Ascending aorta (tissue), 2 donors: ENCODE measurements around the gene OR52H1. TPM values are rescaled to one million over a fixed set of nuclear protein-coding genes. Genes with fewer than 3 reads are reported as not detected.

Source experiments
- DNase-seq, 2 donors: peaks; one replicate each; pipeline ENCODE4 v3.0.0-alpha.2; 2019; ENCODE audit warnings: low spot score in 2 of 2
- H3K27ac ChIP-seq, 2 donors: fragments of 200-600 bp; sonication (generic); one replicate each; pipeline ENCODE4 v1.5.1; 2016 to 2017; ENCODE audit warnings: mild to moderate bottlenecking in 1 of 2
- H3K27me3 ChIP-seq: fragments of 200-600 bp; sonication (generic); one replicate; pipeline ENCODE4 v1.5.1; 2017
- H3K36me3 ChIP-seq, 2 donors: fragments of 200-600 bp; sonication (generic); one replicate each; pipeline ENCODE4 v1.5.1; 2016
- H3K4me1 ChIP-seq, 2 donors: fragments of 200-600 bp; sonication (generic); one replicate each; pipeline ENCODE4 v1.5.1; 2016 to 2017; ENCODE audit warnings: mild to moderate bottlenecking in 1 of 2
- H3K4me3 ChIP-seq, 2 donors: fragments of 200-600 bp; sonication (generic); one replicate each; pipeline ENCODE4 v1.5.1; 2016 to 2017; ENCODE audit warnings: mild to moderate bottlenecking in 1 of 2
- H3K9me3 ChIP-seq, 2 donors: fragments of 200-600 bp; sonication (generic); one replicate each; pipeline ENCODE4 v1.5.1; 2016
- intact Hi-C: fragments of 100-400 bp; cut with DNase I; formaldehyde crosslinking; loops from one replicate; pipeline ENCODE4 v1.15.1; 2023
- total RNA-seq: library from RNA; depleted of rRNA; stranded (reverse); fragments of >200 nt; gene quantifications from one replicate; pipeline ENCODE4 v1.1.0, GENCODE V29; 2016
- TF ChIP-seq, protein P1 (sequence below), 3 experiments: fragments of 200-600 bp in 2 of 3; fragments of 450-650 bp in 1 of 3; sonication (generic) in 2 of 3; IDR thresholded peaks; one replicate each; pipeline ENCODE4 v1.5.1; 2016 to 2019; ENCODE audit warnings: antibody characterized with exemption in 3 of 3, mild to moderate bottlenecking in 1 of 3, moderate library complexity in 1 of 3

The OR52H1 gene
- total RNA-seq, 1 donor from 2014 or later = not detected

DNA sequence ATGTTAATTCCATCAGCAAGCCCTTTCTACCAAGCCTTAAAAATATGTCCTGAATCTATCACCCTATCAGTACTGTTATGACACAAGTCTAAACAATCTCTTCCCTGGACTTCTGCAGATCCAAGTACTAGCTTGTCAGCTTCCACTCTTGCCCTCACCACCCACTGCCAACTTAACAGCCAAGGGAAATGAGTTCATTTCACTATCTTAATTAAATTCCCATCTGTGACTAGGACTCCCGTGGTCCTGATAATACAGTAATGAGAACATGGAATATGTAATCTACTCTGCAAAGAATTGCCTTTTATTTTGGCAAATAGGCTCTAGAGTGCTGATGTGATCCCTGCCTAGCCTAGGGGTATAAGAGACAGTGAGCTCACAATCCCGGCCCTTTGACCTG lies 48.7 kb downstream of the OR52H1 start:
- intact Hi-C loops = no loop called here
- no peak for DNase-seq
- TF ChIP-seq, protein P1, sequence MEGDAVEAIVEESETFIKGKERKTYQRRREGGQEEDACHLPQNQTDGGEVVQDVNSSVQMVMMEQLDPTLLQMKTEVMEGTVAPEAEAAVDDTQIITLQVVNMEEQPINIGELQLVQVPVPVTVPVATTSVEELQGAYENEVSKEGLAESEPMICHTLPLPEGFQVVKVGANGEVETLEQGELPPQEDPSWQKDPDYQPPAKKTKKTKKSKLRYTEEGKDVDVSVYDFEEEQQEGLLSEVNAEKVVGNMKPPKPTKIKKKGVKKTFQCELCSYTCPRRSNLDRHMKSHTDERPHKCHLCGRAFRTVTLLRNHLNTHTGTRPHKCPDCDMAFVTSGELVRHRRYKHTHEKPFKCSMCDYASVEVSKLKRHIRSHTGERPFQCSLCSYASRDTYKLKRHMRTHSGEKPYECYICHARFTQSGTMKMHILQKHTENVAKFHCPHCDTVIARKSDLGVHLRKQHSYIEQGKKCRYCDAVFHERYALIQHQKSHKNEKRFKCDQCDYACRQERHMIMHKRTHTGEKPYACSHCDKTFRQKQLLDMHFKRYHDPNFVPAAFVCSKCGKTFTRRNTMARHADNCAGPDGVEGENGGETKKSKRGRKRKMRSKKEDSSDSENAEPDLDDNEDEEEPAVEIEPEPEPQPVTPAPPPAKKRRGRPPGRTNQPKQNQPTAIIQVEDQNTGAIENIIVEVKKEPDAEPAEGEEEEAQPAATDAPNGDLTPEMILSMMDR (IDR thresholded peaks at IDR 0.05) = no peak
- Histone ChIP-seq H3K27ac (no peak overlapping the region), H3K4me1 (no peaks in the 10 kb centered on the region), H3K27me3 (no peaks in the 10 kb centered on the region), H3K9me3 (no peaks in the 10 kb centered on the region), H3K36me3 (no peaks in the 10 kb centered on the region), H3K4me3 (no peak overlapping the region)

Other genes starting within 250 kb of the OR52H1 start
- not detected for gene OR51B4, start 246.6 kb downstream of the OR52H1 start, total RNA-seq
- gene OR51B2, start 224.2 kb downstream of the OR52H1 start, total RNA-seq = not detected
- not detected for gene OR51B5, start 205.0 kb downstream of the OR52H1 start, total RNA-seq
- gene OR51B6, start 197.0 kb downstream of the OR52H1 start, total RNA-seq = not detected
- not detected for gene OR51M1, start 164.7 kb downstream of the OR52H1 start, total RNA-seq
- not detected for gene OR51Q1, start 126.4 kb downstream of the OR52H1 start, total RNA-seq
- gene OR51I1, start 107.0 kb downstream of the OR52H1 start, total RNA-seq = not detected
- gene OR51I2, start 99.2 kb downstream of the OR52H1 start, total RNA-seq = not detected
- not detected for gene OR52D1, start 59.9 kb downstream of the OR52H1 start, total RNA-seq
- not detected for gene UBQLN3, start 38.6 kb downstream of the OR52H1 start, total RNA-seq
- gene UBQLNL, start 31.8 kb downstream of the OR52H1 start, total RNA-seq = not detected
- gene OR52B6, start 32.3 kb upstream of the OR52H1 start, total RNA-seq = not detected
- 0.64 TPM for gene TRIM6, start 48.1 kb upstream of the OR52H1 start, total RNA-seq
- gene TRIM34, start 76.5 kb upstream of the OR52H1 start, total RNA-seq = not detected
- 45.1 TPM for gene TRIM5, start 136.5 kb upstream of the OR52H1 start, total RNA-seq
- gene TRIM22, start 141.2 kb upstream of the OR52H1 start, total RNA-seq = 32.5 TPM
- not detected for gene OR56B1, start 187.9 kb upstream of the OR52H1 start, total RNA-seq
- gene OR52N4, start 205.7 kb upstream of the OR52H1 start, total RNA-seq = not detected
- gene OR52N5, start 234.8 kb upstream of the OR52H1 start, total RNA-seq = not detected
- gene OR52N1, start 242.7 kb upstream of the OR52H1 start, total RNA-seq = not detected